GM12875 (cell line): ENCODE data around the gene ZNF14.
"Not testable (repeated sequence)": the region's sequence is repeated elsewhere in the genome, so short reads cannot be mapped to it uniquely, and the experiment has no call there.

ENCODE experiments used
- H3K4me3 ChIP-seq: one replicate; pipeline ENCODE4 v1.5.1; 2011; ENCODE audit warnings: low read depth, low read length, control low read depth
- CTCF ChIP-seq: IDR thresholded peaks from 2 replicates; pipeline ENCODE4 v1.5.1; 2011; ENCODE audit warnings: low read depth, mild to moderate bottlenecking, control low read depth, inconsistent platforms, low read length, moderate library complexity, borderline replicate concordance; ENCODE audit not compliant: insufficient read depth

ZNF14 gene

GRCh38 chr19:19696386-19696785, 36.5 kb downstream of the ZNF14 start:
- no peak for TF ChIP-seq CTCF
- H3K4me3 ChIP-seq, result no peak overlapping the region

- TF ChIP-seq CTCF, result no peak
Measured at GRCh38 chr19:19691683-19692082, 41.2 kb downstream of the ZNF14 start.

GRCh38 chr19:19689023-19689422, 43.9 kb downstream of the ZNF14 start:
- H3K4me3 ChIP-seq, result not testable (repeated sequence)

More at GRCh38 chr19:19691683-19692082, 41.2 kb downstream of the ZNF14 start:
- H3K4me3 ChIP-seq, result no peak overlapping the region

GRCh38 chr19:19687090-19687489, 45.8 kb downstream of the ZNF14 start:
- no peak for TF ChIP-seq CTCF
- H3K4me3 ChIP-seq, result no peak overlapping the region

- TF ChIP-seq CTCF, result no peak
Measured at GRCh38 chr19:19686580-19686979, 46.3 kb downstream of the ZNF14 start.

GRCh38 chr19:19686119-19686518, 46.8 kb downstream of the ZNF14 start:
- not testable (repeated sequence) for H3K4me3 ChIP-seq

More at GRCh38 chr19:19686580-19686979, 46.3 kb downstream of the ZNF14 start:
- H3K4me3 ChIP-seq, result no peak overlapping the region

GRCh38 chr19:19679176-19680073, 53.5 kb downstream of the ZNF14 start:
- TF ChIP-seq CTCF, result no peak
- no peak overlapping the region for H3K4me3 ChIP-seq

GRCh38 chr19:19677579-19677978, 55.3 kb downstream of the ZNF14 start:
- TF ChIP-seq CTCF, result no peak
- H3K4me3 ChIP-seq, result no peak overlapping the region
